PC-9 (cell line): ENCODE results near the gene HTR7.

Experiments
- EZH2 ChIP-seq: fragments of 200-600 bp; sonication (generic); IDR thresholded peaks from 2 replicates; pipeline ENCODE4 v1.8.0; 2017; ENCODE audit warnings: antibody characterized with exemption, low read depth
- TF ChIP-seq, protein P1 (sequence below): fragments of 200-600 bp; sonication (generic); conservative IDR thresholded peaks from 2 replicates; pipeline ENCODE4 v1.6.1; 2017; ENCODE audit warnings: mixed run types, antibody characterized with exemption, mild to moderate bottlenecking, moderate library complexity

- TF ChIP-seq, protein P1, sequence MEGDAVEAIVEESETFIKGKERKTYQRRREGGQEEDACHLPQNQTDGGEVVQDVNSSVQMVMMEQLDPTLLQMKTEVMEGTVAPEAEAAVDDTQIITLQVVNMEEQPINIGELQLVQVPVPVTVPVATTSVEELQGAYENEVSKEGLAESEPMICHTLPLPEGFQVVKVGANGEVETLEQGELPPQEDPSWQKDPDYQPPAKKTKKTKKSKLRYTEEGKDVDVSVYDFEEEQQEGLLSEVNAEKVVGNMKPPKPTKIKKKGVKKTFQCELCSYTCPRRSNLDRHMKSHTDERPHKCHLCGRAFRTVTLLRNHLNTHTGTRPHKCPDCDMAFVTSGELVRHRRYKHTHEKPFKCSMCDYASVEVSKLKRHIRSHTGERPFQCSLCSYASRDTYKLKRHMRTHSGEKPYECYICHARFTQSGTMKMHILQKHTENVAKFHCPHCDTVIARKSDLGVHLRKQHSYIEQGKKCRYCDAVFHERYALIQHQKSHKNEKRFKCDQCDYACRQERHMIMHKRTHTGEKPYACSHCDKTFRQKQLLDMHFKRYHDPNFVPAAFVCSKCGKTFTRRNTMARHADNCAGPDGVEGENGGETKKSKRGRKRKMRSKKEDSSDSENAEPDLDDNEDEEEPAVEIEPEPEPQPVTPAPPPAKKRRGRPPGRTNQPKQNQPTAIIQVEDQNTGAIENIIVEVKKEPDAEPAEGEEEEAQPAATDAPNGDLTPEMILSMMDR, result no peak
- no peak for TF ChIP-seq EZH2
Observed at GRCh38 chr10:90845726-90846125, 12.1 kb downstream of the HTR7 start.
